ENCODE results near the gene NXPH4.
A peak's percentile ranks its signal among the peaks of the same experiment; 100 is the strongest.

NXPH4 gene

DNA sequence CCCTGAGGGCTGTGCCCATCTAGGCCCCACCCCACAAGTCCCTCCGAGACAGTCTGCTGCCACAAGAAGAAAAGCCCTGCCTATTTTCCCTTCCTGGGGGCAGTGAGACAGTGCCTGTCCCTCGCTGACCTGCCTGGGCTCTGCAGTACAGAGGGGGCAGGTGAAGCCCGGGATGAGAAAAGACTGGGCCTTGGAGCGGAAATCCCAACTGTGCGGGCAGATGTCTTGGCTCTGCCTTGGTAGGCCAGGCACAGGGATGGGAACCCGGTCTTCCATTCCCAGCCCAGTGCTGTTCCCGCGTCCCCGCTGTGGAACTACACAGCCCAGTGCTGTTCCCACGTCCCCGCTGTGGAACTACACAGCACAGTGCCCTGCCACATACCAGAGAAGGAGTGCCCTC is 12.8 kb upstream of the NXPH4 start:
- no peak for DNase-seq (ENCODE audit: low read depth)

- no peak for DNase-seq (ENCODE audit: low read depth)
Measured at GRCh38 chr12:57204454-57204853, 12.1 kb upstream of the NXPH4 start.

DNA sequence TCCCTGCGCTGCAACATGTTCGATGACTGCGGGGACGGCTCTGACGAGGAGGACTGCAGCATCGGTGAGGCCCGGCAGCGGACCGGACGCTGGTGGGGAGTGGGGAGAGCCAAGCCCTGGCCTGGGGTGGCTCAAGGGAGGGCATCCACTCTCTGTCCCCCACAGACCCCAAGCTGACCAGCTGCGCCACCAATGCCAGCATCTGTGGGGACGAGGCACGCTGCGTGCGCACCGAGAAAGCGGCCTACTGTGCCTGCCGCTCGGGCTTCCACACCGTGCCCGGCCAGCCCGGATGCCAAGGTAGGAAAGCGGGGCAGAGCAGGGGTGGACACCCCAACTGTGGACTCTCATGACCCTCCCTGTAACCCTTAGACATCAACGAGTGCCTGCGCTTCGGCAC is 11.4 kb upstream of the NXPH4 start:
- DNase-seq (ENCODE audit: low read depth): no peak

DNA sequence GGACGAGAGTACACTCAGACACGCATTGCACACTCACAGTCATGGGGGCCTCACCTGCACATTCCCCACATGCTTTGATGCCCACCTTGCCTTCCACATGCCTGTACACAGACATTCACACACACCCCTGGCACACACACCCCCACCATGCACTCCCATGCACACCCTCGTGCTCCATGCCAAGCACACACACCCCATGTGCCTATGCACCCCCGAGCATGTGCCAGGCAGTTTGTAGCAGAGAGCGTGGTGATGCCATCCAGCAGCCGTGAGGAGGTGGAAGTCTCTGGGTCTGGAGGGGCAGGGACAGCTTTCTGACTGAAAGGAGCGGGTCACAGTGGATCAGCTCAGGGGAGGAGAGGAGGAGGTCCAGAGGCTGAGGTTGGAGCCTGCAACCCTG is 10.7 kb upstream of the NXPH4 start:
- DNase-seq (ENCODE audit: low read depth): no peak

DNA sequence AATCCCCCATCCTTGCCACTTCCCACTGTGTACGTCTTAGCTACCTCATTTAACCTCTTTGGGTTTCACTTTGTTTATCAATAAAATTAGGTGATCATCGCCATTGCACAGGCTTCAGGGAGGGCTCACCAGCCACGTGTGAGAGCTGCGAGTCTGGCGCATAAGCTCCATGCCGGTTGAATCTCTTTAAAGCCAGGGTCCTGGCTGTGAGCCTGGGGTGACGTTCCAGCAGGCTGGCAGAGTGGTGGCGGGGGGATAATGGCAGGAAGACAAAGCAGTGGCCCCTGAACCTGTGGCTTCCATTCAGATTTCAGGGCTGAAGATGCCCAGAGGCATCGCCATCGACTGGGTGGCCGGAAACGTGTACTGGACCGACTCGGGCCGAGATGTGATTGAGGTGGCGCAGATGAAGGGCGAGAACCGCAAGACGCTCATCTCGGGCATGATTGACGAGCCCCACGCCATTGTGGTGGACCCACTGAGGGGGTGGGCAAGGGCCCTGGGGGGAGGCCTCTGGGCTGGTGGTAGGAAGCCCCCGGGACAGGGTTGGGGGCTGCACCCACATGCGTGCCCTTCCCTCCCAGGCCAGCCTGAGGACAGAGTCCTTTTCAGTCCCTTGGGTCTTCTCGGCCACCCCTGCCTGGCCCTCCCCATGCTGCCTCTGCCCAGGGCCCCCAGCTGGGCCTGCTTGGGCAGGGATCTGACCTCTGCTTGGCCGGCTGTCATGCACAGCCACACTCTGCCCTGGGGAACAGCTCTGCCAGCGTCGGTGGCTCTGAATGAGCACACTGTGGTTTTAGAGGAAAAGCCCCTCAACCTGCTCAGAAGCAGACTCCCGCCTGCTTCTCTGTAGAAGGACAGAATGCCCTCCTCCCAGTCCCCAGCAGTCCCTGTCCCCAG is 8.6 kb upstream of the NXPH4 start:
- no peak for DNase-seq (ENCODE audit: low read depth)

DNA sequence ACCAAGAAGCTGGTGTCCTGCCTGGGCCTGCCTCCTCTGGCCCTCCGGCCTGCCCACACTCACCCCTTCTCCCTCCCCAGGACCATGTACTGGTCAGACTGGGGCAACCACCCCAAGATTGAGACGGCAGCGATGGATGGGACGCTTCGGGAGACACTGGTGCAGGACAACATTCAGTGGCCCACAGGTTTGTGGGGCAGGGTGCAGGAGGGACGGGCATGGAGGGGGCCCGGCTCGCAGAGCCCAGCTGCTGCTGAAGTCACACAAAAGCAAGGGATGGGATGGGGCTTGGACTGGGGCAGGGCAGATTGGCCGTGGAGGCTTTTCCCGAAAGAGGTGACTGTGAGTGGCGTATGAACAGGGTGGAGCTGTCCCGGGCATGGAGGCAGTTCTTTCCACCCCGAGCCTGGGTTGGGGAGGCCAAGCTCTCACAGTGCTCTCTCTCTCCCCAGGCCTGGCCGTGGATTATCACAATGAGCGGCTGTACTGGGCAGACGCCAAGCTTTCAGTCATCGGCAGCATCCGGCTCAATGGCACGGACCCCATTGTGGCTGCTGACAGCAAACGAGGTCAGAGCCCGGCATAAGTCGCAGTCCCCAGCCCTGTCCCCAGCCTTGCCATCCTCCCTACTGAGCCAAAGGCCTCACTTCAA is 7.8 kb upstream of the NXPH4 start:
- DNase-seq (ENCODE audit: low read depth): no peak

DNA sequence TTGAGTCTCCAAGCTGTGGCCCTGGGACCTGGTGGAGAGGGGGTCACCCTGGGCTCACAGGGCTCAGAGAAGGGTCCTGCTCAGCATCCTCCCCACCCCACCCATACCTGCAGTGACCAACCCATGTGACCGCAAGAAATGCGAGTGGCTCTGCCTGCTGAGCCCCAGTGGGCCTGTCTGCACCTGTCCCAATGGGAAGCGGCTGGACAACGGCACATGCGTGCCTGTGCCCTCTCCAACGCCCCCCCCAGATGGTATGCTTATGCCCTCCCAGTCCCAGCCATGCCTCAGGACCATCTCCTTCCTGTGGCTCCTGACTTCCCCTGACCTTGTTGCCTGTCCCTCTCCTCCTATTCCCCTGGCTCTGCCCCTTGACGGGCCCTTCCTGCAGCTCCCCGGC is 6.7 kb upstream of the NXPH4 start:
- no peak for DNase-seq (ENCODE audit: low read depth)

GRCh38 chr12:57210461-57210860 is 6.1 kb upstream of the NXPH4 start:
- no peak for DNase-seq (ENCODE audit: low read depth)

DNA sequence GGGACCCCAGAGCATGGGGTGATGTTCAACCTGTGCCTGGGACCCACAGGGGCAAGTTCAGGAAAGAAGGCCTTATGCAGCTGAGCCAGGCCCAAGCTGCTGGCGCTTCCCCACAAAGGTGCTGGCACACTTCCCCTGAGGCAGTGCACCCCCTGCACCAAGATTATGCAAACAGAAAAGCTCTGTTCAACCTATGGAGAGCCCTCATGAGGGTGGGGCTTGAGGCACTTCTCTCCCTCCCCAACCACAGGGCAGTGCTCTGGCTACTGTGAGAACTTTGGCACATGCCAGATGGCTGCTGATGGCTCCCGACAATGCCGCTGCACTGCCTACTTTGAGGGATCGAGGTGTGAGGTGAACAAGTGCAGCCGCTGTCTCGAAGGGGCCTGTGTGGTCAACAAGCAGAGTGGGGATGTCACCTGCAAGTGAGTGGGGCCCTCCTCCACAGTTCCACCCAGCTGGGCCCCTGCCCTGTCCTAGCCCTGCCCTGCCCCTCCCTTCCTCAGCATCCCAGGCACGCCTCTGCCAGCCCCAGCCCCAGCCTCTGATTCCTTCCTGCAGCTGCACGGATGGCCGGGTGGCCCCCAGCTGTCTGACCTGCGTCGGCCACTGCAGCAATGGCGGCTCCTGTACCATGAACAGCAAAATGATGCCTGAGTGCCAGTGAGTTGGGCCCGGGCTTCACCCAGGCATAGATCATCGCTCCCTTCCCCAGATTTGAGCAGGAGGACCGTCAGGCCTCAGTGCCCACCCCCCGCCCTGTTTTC is 5.5 kb upstream of the NXPH4 start:
- no peak for DNase-seq (ENCODE audit: low read depth)

DNA sequence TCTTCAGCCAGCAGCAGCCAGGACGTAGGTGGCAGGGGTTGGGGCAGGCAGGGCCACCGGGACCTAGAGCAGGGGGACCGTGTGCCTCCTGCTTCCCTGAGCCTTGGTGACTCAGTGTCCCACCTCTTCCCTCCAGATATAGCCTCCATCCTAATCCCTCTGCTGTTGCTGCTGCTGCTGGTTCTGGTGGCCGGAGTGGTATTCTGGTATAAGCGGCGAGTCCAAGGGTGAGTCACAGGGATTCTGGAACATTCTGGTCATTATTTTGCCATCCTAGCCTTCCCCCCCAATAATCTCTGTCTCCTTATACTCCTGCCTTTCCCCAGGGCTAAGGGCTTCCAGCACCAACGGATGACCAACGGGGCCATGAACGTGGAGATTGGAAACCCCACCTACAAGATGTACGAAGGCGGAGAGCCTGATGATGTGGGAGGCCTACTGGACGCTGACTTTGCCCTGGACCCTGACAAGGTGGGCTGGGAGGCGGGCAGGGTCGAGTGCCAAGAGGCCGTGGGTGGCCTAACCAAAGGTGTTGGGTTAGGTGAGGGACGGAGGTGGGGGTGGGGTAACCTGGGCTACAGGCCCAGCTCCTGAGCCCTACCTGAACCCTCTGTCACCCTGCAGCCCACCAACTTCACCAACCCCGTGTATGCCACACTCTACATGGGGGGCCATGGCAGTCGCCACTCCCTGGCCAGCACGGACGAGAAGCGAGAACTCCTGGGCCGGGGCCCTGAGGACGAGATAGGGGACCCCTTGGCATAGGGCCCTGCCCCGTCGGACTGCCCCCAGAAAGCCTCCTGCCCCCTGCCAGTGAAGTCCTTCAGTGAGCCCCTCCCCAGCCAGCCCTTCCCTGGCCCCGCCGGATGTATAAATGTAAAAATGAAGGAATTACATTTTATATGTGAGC is 4.5 kb upstream of the NXPH4 start:
- no peak for DNase-seq (ENCODE audit: low read depth)

GRCh38 chr12:57212701-57213057 is 3.9 kb upstream of the NXPH4 start:
- no peak for DNase-seq (ENCODE audit: low read depth)

GRCh38 chr12:57213058-57213715 is 3.4 kb upstream of the NXPH4 start:
- peak; percentile 69 for DNase-seq (ENCODE audit: low read depth)

- no peak for DNase-seq (ENCODE audit: low read depth)
Measured at GRCh38 chr12:57213763-57214397, 2.7 kb upstream of the NXPH4 start.

GRCh38 chr12:57214398-57214781 is 2.2 kb upstream of the NXPH4 start:
- peak; percentile 41 for DNase-seq (ENCODE audit: low read depth)

DNA sequence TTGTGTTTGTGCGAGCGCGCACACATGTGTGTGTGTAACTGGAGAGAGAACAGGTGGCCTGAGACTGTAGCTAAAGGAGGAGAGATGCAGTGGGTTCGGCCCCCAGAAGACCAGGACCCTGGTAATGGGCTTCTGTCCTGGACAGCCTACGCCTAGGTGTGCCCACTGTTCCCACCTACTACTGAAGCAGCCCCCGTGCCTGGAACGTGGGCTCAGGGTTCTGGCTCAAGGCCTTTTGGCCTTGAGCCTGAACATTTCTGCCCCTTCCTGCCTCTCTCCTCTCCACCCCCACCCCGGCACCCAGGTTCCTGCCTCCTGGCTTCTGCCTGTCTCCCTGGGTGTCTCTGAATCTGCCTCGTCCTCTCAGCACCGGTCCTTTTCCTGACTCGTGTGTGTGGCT is 1.5 kb upstream of the NXPH4 start:
- no peak for DNase-seq (ENCODE audit: low read depth)

- DNase-seq (ENCODE audit: low read depth): no peak
Measured at GRCh38 chr12:57215668-57216013, 953 bp upstream of the NXPH4 start.

DNA sequence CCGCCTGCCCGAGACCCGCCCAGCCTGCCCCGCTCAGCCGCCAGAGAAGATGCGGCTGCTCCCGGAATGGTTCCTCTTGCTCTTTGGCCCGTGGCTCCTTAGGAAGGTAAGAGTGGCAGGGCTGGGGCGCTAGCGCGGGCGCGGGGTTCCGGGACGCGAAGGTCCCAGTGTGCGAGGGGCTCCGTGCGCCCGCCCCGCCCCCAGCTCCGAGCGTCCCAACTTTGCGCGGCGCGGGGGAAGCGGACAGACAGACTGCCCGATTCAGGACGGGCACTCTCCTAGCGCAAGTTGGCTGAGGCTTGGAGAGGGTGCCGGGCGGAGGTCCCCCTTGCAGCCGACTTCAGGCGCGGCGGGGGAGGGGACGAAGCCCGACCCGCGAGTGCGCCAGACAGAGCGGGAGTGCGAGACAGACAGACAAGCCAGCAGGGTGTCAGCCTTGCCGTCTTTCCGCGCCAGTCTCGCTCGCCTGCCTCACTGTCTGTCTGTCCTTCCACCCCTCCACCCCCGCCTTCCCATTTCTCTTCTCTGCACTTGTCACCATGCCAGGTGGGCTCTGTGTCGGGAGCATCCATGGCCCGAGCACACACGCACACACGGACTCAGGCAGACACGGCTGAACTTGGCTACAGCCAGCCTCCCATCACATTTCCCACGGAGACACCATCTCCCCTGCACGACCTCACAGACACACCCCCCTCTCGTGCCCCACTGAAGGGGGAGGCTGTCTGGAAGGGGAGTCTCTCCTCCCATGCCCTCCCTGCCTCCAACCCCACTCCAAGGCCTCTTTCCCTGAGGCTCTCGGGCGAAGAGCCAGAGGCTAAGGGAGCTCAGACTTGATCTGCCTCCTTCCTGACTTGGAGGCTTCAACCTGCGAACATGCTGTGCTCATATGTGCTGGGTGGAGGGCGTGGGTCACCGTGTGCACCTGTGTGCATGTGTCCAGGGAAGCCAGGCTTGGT is 606 bp downstream of the NXPH4 start:
- no peak for DNase-seq (ENCODE audit: low read depth)

DNA sequence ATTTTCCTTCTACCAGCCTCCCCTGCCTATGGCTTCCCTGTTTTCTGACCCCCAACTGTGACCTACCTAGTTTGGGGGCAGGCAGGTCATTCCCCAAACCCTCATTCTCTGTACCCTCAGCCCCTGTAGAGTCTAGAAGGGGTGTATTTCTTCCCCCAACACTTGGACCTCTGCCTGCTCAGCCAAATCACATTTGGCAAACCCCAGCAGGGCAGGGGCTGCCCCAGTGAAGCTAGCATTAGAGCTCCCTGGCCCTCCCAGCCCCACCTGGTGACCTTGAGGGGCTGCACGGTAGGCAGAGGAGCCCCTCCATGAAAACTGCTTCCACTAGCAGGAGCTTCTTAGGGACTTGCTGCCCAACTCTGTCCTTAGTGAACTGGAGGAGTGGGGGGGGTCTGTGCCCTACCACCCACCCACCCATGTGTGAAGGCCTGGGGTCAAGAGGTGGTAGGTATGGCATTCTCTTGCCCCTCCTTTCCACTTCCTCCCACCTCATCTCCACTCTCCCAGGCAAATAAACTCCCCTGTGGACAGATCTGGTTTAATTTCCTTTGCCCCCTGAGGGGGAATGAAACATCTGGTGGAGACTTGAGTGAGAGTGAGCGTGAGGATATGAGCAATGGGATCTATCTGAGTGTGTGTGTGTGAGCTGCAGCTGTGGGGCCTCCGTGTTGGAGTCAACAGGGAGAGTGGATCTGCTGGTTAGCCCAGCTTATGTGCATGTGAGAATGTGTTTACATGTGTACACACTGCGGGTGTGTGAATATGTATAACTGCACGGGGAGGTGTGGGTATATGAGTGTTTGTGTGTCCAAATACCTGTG is 1.6 kb downstream of the NXPH4 start:
- DNase-seq (ENCODE audit: low read depth): no peak
